M059J (cell line): ENCODE measurements around the gene C11orf24. TPM values are rescaled to one million over a fixed set of nuclear protein-coding genes. Genes with fewer than 3 reads are reported as not detected.

Experiments
- total RNA-seq: library from RNA; depleted of rRNA; stranded (reverse); fragments of >200 nt; shearing (Covaris generic); gene quantifications from 2 replicates; pipeline ENCODE4 v1.2.3, GENCODE V29; 2014; rRNA removed

Gene C11orf24
- total RNA-seq, 1 experiment from 2014 or later = 59.2 TPM

Other genes starting within 250 kb of the C11orf24 start
- 290 and 295 TPM in 2 replicates for gene NDUFS8, start 241.3 kb downstream of the C11orf24 start, total RNA-seq
- 29.0 and 33.9 TPM in 2 replicates for gene TCIRG1, start 232.9 kb downstream of the C11orf24 start, total RNA-seq
- 8.7 and 13.7 TPM in 2 replicates for gene CHKA, start 150.6 kb downstream of the C11orf24 start, total RNA-seq
- 28.6 and 61.2 TPM in 2 replicates for gene KMT5B, start 58.7 kb downstream of the C11orf24 start, total RNA-seq
- gene LRP5, start 40.6 kb upstream of the C11orf24 start, total RNA-seq = 10.1 and 19.7 TPM in 2 replicates
- 67.4 and 104 TPM in 2 replicates for gene PPP6R3, start 188.8 kb upstream of the C11orf24 start, total RNA-seq